ENCODE measurements around the gene RXFP4. TPM values are rescaled to one million over a fixed set of nuclear protein-coding genes. Genes with fewer than 3 reads are reported as not detected.
A peak's percentile ranks its signal among the peaks of the same experiment; 100 is the strongest.

RXFP4 gene
- total RNA-seq, 2 experiments from 2014 or later = 0.34 TPM; not detected in 1

- H4K20me1 ChIP-seq (ENCODE audit: insufficient read depth, low read length) = peaks cover 22% of the 10 kb centered on the region
- no peaks in the 10 kb centered on the region for H3K9me3 ChIP-seq (ENCODE audit: low read length)
- peaks cover 83% of the 10 kb centered on the region for H3K79me2 ChIP-seq (ENCODE audit: insufficient read depth, low read depth, low read length)
- no peak for DNase-seq (ENCODE audit: low spot score)
- POLR2A ChIA-PET = interaction anchor here (0.5 to 4.2 kb wide), 9 partner anchors 11 to 96 kb away, joined by 3 to 34 read pairs (median 4); no protein-coding TSS in a partner anchor
- H3K9me2 ChIP-seq (ENCODE audit: insufficient read depth, low read length) = no peaks in the 10 kb centered on the region
- BruUV-seq (replicated peaks) = TSS peak; percentile 81
- TF ChIP-seq CTCF (conservative IDR thresholded peaks at IDR 0.05; ENCODE audit: low read length) = 0 out of 2 replicates have a peak, but pooled peaks have one; percentile 3
- TF ChIP-seq EZH2phosphoT487 (IDR thresholded peaks at IDR 0.05; ENCODE audit: borderline replicate concordance, low read depth, low read length) = no peak
- H3K4me1 ChIP-seq (ENCODE audit: insufficient read depth, low read length, poor library complexity, severe bottlenecking) = peaks cover 68% of the 10 kb centered on the region
- H3K27ac ChIP-seq (ENCODE audit: low read depth, low read length, poor library complexity, severe bottlenecking) = peak overlapping the region; percentile 94
- intact Hi-C loops (cut with micrococcal nuclease; ENCODE audit: unreplicated experiment) = loop anchor here (2.0 kb wide), 1 partner anchor 40 kb away; no protein-coding TSS in a partner anchor
- no peak overlapping the region for H2AFZ ChIP-seq (ENCODE audit: low read length)
- H3K4me2 ChIP-seq (ENCODE audit: low read length) = peak overlapping the region; percentile 94
- CTCF ChIA-PET (ENCODE audit: unreplicated experiment) = interaction anchor here (1.2 to 1.6 kb wide), 3 partner anchors 11 to 35 kb away, joined by 3 to 8 read pairs (median 8); no protein-coding TSS in a partner anchor
- peak overlapping the region; percentile 85 for H3K4me3 ChIP-seq (ENCODE audit: low read depth, low read length, poor library complexity, severe bottlenecking)
- peaks cover 28% of the 10 kb centered on the region for H3K36me3 ChIP-seq (ENCODE audit: insufficient read depth, low read length)
These were observed 37.6 kb downstream of the RXFP4 start for GRCh38 chr1:155978973-155979429.

DNA sequence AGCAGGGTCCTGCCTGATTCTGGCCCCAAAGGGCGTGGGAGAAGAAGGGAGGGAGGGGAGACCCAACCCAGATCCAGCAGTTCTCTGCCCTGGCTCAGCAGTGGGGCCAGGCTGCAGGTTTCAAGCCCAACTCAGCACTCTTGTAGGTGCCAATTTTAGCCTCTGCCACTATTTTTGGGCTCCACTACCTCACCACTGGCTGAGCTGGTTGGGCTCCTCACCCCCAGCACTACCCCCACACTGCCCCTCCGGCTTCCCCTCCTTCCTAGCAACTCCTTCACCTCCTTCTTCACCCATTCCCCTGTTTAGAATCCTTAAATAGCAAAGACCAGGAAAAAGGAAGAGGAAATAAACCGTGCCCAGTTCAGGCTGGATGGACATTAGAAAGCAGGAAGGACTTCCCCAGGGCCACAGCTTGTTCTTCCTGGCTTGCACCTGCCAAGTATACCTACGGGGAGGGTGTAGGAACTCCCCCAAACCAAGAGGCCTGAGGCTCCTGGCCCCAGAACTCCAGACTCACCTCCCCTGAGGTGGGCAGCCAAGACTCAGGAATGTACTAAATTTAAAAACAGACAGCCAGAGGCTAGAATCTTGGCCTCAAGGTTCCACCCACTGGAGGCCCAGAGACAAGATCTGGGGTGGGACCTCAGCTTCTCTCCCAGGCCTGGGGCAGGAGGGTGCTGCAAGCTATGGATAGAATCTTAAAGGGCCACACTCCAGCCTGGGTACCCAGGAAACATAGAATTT, 38.3 kb downstream of the RXFP4 start:
- Histone ChIP-seq H3K4me3 (ENCODE audit: low read depth, low read length, poor library complexity, severe bottlenecking) (peak overlapping the region; percentile 85), H3K79me2 (ENCODE audit: insufficient read depth, low read depth, low read length) (peaks cover 75% of the 10 kb centered on the region), H3K9me2 (ENCODE audit: insufficient read depth, low read length) (no peaks in the 10 kb centered on the region), H3K4me2 (ENCODE audit: low read length) (peak overlapping the region; percentile 94), H3K4me1 (ENCODE audit: insufficient read depth, low read length, poor library complexity, severe bottlenecking) (peaks cover 68% of the 10 kb centered on the region), H3K9me3 (ENCODE audit: low read length) (no peaks in the 10 kb centered on the region), H3K27ac (ENCODE audit: low read depth, low read length, poor library complexity, severe bottlenecking) (peak overlapping the region; percentile 94), H4K20me1 (ENCODE audit: insufficient read depth, low read length) (peaks cover 14% of the 10 kb centered on the region), H2AFZ (ENCODE audit: low read length) (no peak overlapping the region), H3K36me3 (ENCODE audit: insufficient read depth, low read length) (peaks cover 20% of the 10 kb centered on the region; the same call in 1 of the 2 replicates)
- DNase-seq (ENCODE audit: low spot score) = peak; percentile 81
- no TSS peak for BruUV-seq (replicated peaks)
- TF ChIP-seq CTCF (conservative IDR thresholded peaks at IDR 0.05; ENCODE audit: low read length) (0 out of 2 replicates have a peak, but pooled peaks have one; percentile 5), EZH2phosphoT487 (IDR thresholded peaks at IDR 0.05; ENCODE audit: borderline replicate concordance, low read depth, low read length) (no peak)
- ChIA-PET POLR2A (interaction anchor here (0.5 to 4.2 kb wide), 10 partner anchors 10 to 172 kb away, joined by 3 to 34 read pairs (median 4); partner anchors contain the start of gene KHDC4), CTCF (ENCODE audit: unreplicated experiment) (interaction anchor here (1.6 kb wide), 1 partner anchor 34 kb away, joined by 3 read pairs; no protein-coding TSS in a partner anchor)
- intact Hi-C loops (cut with micrococcal nuclease; ENCODE audit: unreplicated experiment) = loop anchor here (2.0 kb wide), 1 partner anchor 41 kb away; no protein-coding TSS in a partner anchor

All from OCI-LY7 (cell line).